HG03432 (cell line): Measurements from ENCODE around the gene TMEM100.
A peak's percentile ranks its signal among the peaks of the same experiment; 100 is the strongest.

Experiments
- ATAC-seq: cut with Tn5 transposase; IDR thresholded peaks from one replicate; pipeline ENCODE4 v1.9.1; 2021; ENCODE audit warnings: mild to moderate bottlenecking, moderate library complexity; ENCODE audit not compliant: unreplicated experiment

The TMEM100 gene

DNA sequence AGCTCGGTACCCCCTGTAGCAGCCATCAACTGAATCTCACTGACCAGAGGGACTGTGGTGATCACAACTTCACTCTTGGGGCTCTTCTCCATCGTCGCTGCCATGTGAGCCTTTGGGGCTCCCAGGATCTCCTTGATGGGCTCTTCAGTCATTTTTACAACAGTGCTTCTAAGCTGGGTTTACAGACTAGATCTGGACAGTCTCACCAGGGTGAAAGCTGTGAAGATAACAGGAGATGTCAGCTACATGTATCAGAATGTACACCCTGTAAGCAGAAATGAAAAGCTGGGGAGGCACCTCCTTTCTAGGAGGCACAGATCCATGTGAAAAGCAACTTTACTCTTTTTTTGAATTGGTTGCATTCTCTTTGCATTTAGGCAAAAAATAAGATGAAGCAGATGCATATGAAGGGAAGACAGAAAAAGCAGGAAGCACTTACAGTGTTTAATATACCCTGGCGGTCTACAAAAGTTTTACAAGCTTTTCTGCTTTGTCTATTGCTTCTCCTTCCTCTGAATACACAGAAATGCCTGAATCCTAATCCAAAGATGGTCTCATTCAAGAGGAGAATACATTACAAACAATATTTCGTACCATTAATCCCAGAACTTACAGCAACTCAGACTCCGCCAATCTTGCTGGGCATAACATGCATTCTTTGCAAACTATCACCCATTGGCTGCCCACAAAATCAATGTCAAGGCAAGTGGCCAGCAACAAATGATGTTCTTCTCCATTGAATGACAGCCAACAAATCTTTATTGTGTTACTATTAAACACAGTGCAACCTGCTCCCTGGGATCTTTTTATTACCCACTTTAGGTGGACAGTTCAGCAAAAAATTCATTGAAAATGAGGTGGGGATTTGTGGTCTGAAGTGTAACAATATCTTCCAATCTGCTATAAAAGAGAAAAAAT is 1.5 kb downstream of the TMEM100 start:
- ATAC-seq, result no peak

DNA sequence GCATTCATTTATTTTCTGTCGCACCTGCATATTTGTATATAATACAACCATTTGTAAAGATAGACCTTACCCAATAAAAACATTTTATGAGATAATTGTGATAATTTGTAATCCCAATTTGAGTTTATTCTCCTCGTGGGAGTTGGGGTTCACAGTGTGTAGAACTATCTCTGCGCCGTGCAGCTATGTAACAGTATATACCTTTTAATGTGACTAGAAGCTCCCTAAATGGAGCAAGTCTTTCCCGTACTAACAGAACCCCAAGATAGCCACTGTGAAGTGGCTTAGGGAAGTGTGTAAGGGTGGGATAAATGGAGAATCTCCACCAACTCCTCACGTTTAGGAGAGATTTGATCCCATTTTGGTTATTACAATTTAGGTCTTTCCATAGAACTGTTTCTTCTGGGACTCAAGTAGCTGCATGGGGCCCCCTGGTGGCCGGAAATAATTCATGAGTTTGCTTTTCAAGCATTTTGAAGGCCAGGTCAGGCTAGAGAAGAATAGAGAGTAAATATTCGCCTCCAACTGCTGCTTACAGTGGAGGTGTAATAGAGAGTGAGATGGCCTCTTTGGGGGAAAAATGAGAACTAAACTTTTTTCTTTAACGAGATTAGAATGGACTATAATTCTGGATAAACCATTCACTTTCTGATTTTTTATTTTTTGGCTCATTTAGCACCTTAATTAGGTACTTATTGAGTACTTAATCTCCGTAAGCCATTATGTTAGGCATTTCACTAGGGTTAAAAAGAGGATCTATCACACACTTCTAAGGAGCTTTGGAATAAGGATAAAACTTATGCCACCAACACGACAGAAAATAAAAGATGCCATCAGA is 4.5 kb downstream of the TMEM100 start:
- no peak for ATAC-seq

GRCh38 chr17:55717432-55717831 is 5.2 kb downstream of the TMEM100 start:
- ATAC-seq, result no peak

DNA sequence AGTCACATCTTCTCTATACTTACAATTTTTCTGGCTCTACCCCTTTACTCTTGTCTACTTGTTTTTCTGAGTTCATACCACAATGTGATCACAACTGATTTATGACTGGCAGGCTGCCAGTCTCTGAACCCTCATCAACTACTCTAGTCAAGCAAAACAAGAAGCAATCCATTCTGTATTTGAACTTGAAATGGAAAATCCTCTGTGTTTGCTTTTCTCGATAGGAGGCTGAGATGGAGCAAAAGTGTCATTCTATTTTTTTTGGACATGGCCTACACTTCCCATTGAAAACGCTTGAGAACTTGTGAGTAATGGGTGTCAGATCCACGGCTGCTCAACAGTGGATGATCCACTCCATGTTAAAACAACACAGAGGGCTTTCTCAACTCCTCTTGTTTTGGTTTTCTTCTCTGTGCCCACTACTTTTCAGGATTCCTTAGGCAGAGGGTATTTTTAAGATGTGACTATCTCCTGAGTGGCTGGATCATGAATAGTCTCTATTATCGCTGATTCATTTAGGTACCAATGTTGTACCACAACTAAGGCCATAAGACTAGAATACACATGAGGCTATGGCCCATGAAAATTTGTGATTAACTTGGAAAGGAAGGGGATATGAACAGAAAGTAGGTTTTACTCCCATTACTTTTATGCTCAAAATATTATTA is 11.7 kb downstream of the TMEM100 start:
- ATAC-seq, result no peak

GRCh38 chr17:55710410-55710809 is 12.3 kb downstream of the TMEM100 start:
- ATAC-seq, result no peak

DNA sequence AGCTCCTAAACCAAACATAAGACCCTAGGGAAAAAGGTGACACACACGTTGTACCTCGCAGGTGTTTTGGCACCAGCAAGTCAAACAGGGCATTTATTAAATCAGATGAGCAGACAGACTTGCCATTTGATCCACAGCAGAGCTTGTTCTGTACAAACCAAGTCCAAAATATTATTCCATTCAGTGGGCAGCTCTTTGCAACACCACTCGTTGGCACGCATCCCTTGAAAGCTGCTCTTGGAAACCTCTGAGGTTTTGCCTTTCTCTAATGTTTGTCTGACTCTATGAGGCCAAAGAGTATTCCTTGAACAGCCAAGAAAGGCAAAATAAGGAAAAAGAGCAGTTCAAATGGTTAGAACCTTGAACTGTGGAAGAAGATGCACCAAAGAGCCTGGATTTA is 12.7 kb downstream of the TMEM100 start:
- no peak for ATAC-seq

DNA sequence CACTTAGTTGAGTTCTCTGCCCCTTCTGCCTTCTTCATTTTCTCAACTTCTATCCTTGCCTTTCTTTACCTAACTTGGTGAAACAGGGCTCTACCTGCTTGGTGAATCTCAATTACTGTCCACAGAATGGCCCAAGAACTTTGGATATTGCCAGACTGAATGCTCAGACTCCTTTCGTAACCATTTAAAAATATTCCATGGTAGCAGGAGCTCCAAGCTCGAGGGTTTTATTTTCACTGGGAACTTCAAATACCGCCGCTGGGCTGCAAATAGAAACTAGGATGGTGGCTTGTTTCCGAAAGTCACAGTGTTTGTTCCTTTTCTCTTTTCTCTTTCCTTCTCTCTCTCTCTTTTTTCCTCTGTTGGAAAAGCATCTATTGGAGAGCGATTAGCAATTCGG is 13.2 kb downstream of the TMEM100 start:
- ATAC-seq, result no peak

GRCh38 chr17:55708175-55708974 is 14.3 kb downstream of the TMEM100 start:
- no peak for ATAC-seq

- no peak for ATAC-seq
Measured at GRCh38 chr17:55706808-55707773, 15.6 kb downstream of the TMEM100 start.

- peak; percentile 92 for ATAC-seq
Measured at GRCh38 chr17:55705847-55706246, 16.8 kb downstream of the TMEM100 start.

GRCh38 chr17:55704401-55704800 is 18.3 kb downstream of the TMEM100 start:
- ATAC-seq, result no peak

DNA sequence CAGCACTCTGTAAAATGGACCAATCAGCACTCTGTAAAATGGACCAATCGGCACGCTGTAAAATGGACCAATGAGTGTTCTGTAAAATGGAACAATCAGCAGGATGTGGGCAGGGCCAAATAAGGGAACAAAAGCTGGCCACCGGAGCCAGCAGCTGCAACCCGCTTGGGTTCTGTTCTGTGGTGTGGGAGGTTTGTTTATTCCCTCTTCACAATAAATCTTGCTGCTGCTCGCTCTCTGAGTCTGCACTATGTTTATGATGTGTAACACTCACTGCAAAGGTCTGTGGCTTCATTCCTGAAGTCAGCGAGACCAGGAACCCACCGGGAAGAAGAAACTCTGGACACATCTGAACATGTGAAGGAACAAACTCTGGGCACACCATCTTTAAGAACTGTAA is 20.5 kb downstream of the TMEM100 start:
- no peak for ATAC-seq

DNA sequence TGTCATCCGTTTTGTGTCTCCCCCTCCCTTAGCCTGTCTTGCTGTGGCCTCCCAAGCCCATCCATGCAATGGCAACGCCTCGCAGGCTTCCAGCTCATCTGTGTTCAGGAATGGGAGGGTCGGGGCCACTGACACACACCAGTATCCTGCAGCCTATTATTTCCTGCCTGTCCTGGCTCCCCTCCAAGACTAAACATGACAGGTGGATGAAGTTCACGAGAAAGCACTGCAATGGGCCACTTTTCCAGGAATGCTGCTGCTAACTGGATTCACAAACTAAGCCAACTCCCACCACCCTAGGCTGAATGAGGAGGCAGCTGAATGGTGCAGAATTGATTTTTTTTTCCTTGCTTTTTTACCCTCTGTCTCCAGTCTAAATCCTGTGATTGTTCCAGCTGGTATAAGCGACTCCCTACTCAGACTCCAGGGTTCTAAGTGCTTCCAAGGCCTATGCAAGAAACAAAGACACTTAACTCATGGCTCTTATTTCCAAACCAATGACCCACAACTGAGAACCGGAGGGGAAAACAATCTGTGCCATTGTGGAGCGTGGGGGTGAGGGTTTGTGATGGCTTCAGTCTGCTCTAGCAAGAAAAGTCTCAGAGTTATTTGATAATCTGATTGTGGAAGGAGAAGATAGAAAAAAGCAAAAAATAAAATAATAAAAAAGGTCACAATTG is 23.3 kb downstream of the TMEM100 start:
- no peak for ATAC-seq

GRCh38 chr17:55694286-55694910 is 28.3 kb downstream of the TMEM100 start:
- no peak for ATAC-seq

GRCh38 chr17:55693254-55694216 is 29.1 kb downstream of the TMEM100 start:
- no peak for ATAC-seq

DNA sequence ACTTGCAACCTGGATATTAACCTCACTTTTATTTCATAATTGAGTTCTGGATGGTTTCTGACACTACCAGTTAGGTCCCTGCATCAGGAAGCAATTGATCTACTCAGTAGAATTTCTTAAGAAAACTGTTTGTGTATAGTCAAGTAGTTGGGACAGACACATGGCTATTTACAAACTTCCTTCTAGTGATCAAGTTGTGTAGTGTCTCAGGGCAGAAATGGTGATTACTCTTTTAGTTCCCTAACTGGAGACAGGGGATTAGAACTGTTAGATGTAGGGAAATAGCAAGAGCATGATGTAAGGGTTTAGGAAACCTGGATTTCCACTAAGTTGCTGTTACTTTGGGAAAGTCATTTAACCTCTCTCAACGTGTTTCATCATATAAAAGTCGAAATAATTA is 30.4 kb downstream of the TMEM100 start:
- ATAC-seq, result no peak

DNA sequence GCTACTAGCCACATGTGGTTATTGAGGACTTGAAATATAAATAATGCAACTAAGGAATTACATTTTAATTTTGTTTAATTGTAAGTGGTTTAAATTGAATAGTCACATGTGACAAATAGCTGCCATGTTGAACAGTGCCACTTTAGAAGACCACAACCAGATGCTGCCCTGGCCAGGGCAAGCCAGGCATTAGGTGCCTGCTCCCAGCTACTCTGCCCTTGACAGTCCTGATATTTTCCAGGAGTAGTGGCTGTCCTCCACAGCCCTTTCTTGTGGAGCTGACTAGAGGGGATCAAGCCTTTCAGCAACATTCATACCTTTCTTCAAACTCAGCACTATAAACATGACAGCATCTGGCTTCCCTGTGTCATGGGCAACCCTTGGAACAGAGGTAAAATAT is 31.0 kb downstream of the TMEM100 start:
- no peak for ATAC-seq
